Prostate gland (tissue), 2 donors: ENCODE results near the gene PLSCR4. TPM values are rescaled to one million over a fixed set of nuclear protein-coding genes. Genes with fewer than 3 reads are reported as not detected.

Source experiments
- DNase-seq: peaks from one replicate; pipeline ENCODE4 v3.0.0-alpha.2; 2019; ENCODE audit warnings: low spot score
- H3K27ac ChIP-seq, 2 donors: fragments of 200-600 bp; sonication (generic); 2 replicates each; pipeline ENCODE4 v1.5.1; 2017 to 2019
- H3K27me3 ChIP-seq: fragments of 200-600 bp; sonication (generic); replicated peaks from 2 replicates; pipeline ENCODE4 v1.5.1; 2019; ENCODE audit not compliant: insufficient read depth
- H3K36me3 ChIP-seq, 2 donors: fragments of 200-600 bp; sonication (generic); 1 replicate in 1 of 2; 2 replicates in 1 of 2; pipeline versions ENCODE4 v1.5.1 to v1.8.1; 2017 to 2019
- H3K4me1 ChIP-seq: fragments of 200-600 bp; sonication (generic); replicated peaks from 2 replicates; pipeline ENCODE4 v1.5.1; 2019
- H3K4me3 ChIP-seq, 2 donors: fragments of 200-600 bp; sonication (generic); 2 replicates each; pipeline ENCODE4 v1.5.1; 2017 to 2019
- H3K9me3 ChIP-seq: fragments of 200-600 bp; sonication (generic); 2 replicates; pipeline ENCODE4 v1.5.1; 2017
- CTCF ChIP-seq, 4 experiments: fragments of 200-600 bp in 2 of 4; fragments of 450-650 bp in 2 of 4; sonication (generic) in 2 of 4; IDR thresholded peaks; 1 replicate in 3 of 4; 2 replicates in 1 of 4; pipeline ENCODE4 v1.5.1; 2016 to 2019; ENCODE audit warnings: antibody characterized with exemption in 4 of 4, mild to moderate bottlenecking in 2 of 4, moderate library complexity in 2 of 4
- POLR2A ChIP-seq: fragments of 450-650 bp; IDR thresholded peaks from one replicate; pipeline ENCODE4 v1.6.1; 2016; ENCODE audit warnings: antibody characterized with exemption, mild to moderate bottlenecking
- POLR2AphosphoS5 ChIP-seq: sonication (generic); formaldehyde crosslinking; IDR thresholded peaks from one replicate; pipeline ENCODE4 v1.6.1; 2017; ENCODE audit warnings: antibody characterized with exemption
- WGBS: methylation state at CpG from one replicate; pipeline ENCODE4 v1.1.5; 2018; 5-methylcytosine and 5-hydroxymethylcytosine counted together
- intact Hi-C: fragments of 100-400 bp; cut with DNase I; formaldehyde crosslinking; loops from one replicate; pipeline ENCODE4 v1.14.2; 2022
- total RNA-seq, 2 donors: library from RNA; depleted of rRNA; stranded (reverse); fragments of >200 nt; gene quantifications; one replicate each; pipeline ENCODE4 v1.1.0, GENCODE V29; 2016

Gene PLSCR4
- total RNA-seq, 2 donors from 2014 or later = 14.2 to 77.4 TPM

GRCh38 chr3:146200461-146201220 is 50.3 kb downstream of the PLSCR4 start:
- intact Hi-C loops = loop anchor here (10.0 kb wide), 1 partner anchor 426 kb away; no protein-coding TSS in a partner anchor
- Histone ChIP-seq H3K27me3 (no peaks in the 10 kb centered on the region), H3K36me3 (no peaks in the 10 kb centered on the region), H3K4me3 (no peak overlapping the region), H3K9me3 (no peaks in the 10 kb centered on the region), H3K27ac (no peak overlapping the region), H3K4me1 (no peaks in the 10 kb centered on the region)
- TF ChIP-seq CTCF (IDR thresholded peaks at IDR 0.05) (no peak), POLR2A (no peak), POLR2AphosphoS5 (no peak)
- no peak for DNase-seq
- 73% methylated on average over 2 of the region's 2 CpGs for WGBS

GRCh38 chr3:146199762-146200161 is 51.1 kb downstream of the PLSCR4 start:
- H3K36me3 ChIP-seq = no peaks in the 10 kb centered on the region
- intact Hi-C loops = loop anchor here (10.0 kb wide), 1 partner anchor 425 kb away; no protein-coding TSS in a partner anchor
- no peaks in the 10 kb centered on the region for H3K9me3 ChIP-seq
- H3K4me1 ChIP-seq = no peaks in the 10 kb centered on the region
- no peak for DNase-seq
- 89% methylated on average over 5 of the region's 5 CpGs for WGBS
- TF ChIP-seq POLR2AphosphoS5 (no peak), CTCF (IDR thresholded peaks at IDR 0.05) (no peak), POLR2A (no peak)
- no peak overlapping the region for H3K4me3 ChIP-seq
- H3K27ac ChIP-seq = no peak overlapping the region
- no peaks in the 10 kb centered on the region for H3K27me3 ChIP-seq

- intact Hi-C loops = no loop called here
- Histone ChIP-seq H3K27ac (no peak overlapping the region), H3K9me3 (no peaks in the 10 kb centered on the region), H3K4me1 (no peaks in the 10 kb centered on the region), H3K4me3 (no peak overlapping the region), H3K27me3 (no peaks in the 10 kb centered on the region), H3K36me3 (no peaks in the 10 kb centered on the region)
- WGBS = 91% methylated on average over 2 of the region's 2 CpGs
- TF ChIP-seq POLR2A = no peak
- no peak for TF ChIP-seq POLR2AphosphoS5
- TF ChIP-seq CTCF (IDR thresholded peaks at IDR 0.05) = no peak
- DNase-seq = no peak
Observed at GRCh38 chr3:146196789-146197188, 54.1 kb downstream of the PLSCR4 start.

- intact Hi-C loops = no loop called here
- Histone ChIP-seq H3K27me3 (no peaks in the 10 kb centered on the region), H3K36me3 (no peaks in the 10 kb centered on the region), H3K9me3 (no peaks in the 10 kb centered on the region), H3K4me3 (no peak overlapping the region), H3K27ac (no peak overlapping the region), H3K4me1 (no peaks in the 10 kb centered on the region)
- TF ChIP-seq CTCF (IDR thresholded peaks at IDR 0.05) (no peak), POLR2A (no peak), POLR2AphosphoS5 (no peak)
- DNase-seq = no peak
- 36% methylated on average over 4 of the region's 4 CpGs for WGBS
Observed at GRCh38 chr3:146195605-146196004, 55.3 kb downstream of the PLSCR4 start.

- TF ChIP-seq POLR2AphosphoS5 (no peak), POLR2A (no peak), CTCF (IDR thresholded peaks at IDR 0.05) (no peak)
- H3K9me3 ChIP-seq = no peaks in the 10 kb centered on the region
- H3K27me3 ChIP-seq = no peaks in the 10 kb centered on the region
- DNase-seq = no peak
- intact Hi-C loops = no loop called here
- H3K36me3 ChIP-seq = no peaks in the 10 kb centered on the region
- no peak overlapping the region for H3K27ac ChIP-seq
- no peak overlapping the region for H3K4me3 ChIP-seq
- WGBS = 81% methylated on average over 3 of the region's 3 CpGs
- H3K4me1 ChIP-seq = no peaks in the 10 kb centered on the region
Observed at GRCh38 chr3:146195030-146195429, 55.9 kb downstream of the PLSCR4 start.
